Measurements from ENCODE around the gene ROPN1L.
"Not testable (repeated sequence)": the region's sequence is repeated elsewhere in the genome, so short reads cannot be mapped to it uniquely, and the experiment has no call there.

Gene ROPN1L

DNA sequence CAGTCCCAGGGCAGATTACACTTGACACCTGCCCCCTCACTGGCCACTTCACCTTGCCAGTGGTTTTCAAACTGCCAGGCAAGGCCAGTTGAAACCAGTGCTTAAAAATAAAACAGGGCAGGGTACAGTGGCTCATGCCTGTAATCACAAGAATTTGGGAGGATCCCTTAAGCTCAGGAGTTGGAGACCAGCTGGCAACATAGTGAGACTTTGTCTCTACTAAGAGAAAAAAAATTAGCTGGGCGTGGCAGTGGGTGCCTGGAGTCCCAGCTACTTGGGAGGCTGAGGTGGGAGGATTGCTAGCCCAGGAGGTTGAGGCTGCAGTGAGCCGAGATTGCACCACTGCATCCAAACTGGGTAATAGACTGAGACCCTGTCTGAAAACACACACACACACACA is 58.1 kb downstream of the ROPN1L start:
- DNase-seq (ENCODE audit: low read depth in 2 of 3, low spot score in 2 of 3) = no peak

GRCh38 chr5:10500669-10501068 is 59.0 kb downstream of the ROPN1L start:
- no peak for DNase-seq (ENCODE audit: low read depth in 2 of 3, low spot score in 2 of 3)

DNA sequence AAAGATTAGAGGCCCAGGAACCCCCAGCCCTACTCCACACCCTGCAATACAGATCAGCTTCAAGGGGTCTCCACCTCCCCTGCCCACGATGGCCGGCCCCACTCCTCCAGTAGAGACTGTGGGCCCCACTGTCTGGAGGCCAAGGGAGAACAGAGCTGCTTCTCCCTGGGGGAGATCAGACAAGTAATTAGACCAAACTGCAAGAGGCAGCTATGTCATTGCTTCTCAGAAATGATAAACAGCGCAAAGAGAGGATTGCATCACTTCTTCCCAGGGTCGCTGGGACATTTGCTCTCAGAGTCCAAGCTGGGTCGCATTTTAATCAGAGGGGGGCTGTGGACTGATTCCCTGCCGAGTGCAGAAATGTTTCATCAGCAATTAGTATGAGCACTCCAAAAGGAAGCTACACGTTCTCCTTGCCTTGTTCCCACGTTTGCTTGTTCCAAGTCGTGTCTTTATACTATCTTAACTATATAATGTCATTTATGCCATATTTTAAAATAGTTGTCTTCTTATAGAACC is 59.9 kb downstream of the ROPN1L start:
- DNase-seq (ENCODE audit: low read depth in 2 of 3, low spot score in 2 of 3) = no peak

DNA sequence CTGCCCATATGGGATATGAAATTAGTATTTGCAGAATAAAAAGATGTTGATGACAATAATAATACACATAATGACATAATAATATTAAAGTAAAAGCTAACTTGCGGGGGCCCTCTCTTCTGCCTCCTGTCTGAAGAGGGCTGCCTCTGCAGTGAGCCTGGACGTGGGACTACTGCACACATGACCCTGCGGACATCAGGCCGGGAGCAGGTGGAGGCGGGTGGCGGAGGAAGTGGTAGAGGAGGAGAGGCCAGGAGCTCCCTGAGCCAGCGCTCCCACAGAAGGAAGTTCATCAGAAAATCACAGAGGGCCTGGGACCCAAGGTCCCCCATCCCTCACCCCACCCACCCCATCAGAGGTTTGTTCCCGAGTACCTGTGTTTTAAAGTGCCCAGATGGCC is 60.5 kb downstream of the ROPN1L start:
- DNase-seq (ENCODE audit: low read depth in 2 of 3, low spot score in 2 of 3) = no peak

GRCh38 chr5:10502578-10502977 is 60.9 kb downstream of the ROPN1L start:
- DNase-seq (ENCODE audit: low read depth in 2 of 3, low spot score in 2 of 3) = no peak

GRCh38 chr5:10503321-10503720 is 61.6 kb downstream of the ROPN1L start:
- DNase-seq (ENCODE audit: low read depth in 2 of 3, low spot score in 2 of 3) = no peak

- DNase-seq (ENCODE audit: low read depth in 2 of 3, low spot score in 2 of 3) = no peak
These were observed 62.5 kb downstream of the ROPN1L start for GRCh38 chr5:10503997-10504793.

- DNase-seq (ENCODE audit: low read depth in 2 of 3, low spot score in 2 of 3) = no peak
These were observed 63.9 kb downstream of the ROPN1L start for GRCh38 chr5:10505517-10506095.

GRCh38 chr5:10506535-10506934 is 64.9 kb downstream of the ROPN1L start:
- DNase-seq (ENCODE audit: low read depth in 2 of 3, low spot score in 2 of 3) = no peak

GRCh38 chr5:10507575-10508096 is 66.0 kb downstream of the ROPN1L start:
- DNase-seq (ENCODE audit: low read depth in 2 of 3, low spot score in 2 of 3) = no peak

- no peak for DNase-seq (ENCODE audit: low read depth in 2 of 3, low spot score in 2 of 3)
These were observed 67.9 kb downstream of the ROPN1L start for GRCh38 chr5:10509575-10509974.

DNA sequence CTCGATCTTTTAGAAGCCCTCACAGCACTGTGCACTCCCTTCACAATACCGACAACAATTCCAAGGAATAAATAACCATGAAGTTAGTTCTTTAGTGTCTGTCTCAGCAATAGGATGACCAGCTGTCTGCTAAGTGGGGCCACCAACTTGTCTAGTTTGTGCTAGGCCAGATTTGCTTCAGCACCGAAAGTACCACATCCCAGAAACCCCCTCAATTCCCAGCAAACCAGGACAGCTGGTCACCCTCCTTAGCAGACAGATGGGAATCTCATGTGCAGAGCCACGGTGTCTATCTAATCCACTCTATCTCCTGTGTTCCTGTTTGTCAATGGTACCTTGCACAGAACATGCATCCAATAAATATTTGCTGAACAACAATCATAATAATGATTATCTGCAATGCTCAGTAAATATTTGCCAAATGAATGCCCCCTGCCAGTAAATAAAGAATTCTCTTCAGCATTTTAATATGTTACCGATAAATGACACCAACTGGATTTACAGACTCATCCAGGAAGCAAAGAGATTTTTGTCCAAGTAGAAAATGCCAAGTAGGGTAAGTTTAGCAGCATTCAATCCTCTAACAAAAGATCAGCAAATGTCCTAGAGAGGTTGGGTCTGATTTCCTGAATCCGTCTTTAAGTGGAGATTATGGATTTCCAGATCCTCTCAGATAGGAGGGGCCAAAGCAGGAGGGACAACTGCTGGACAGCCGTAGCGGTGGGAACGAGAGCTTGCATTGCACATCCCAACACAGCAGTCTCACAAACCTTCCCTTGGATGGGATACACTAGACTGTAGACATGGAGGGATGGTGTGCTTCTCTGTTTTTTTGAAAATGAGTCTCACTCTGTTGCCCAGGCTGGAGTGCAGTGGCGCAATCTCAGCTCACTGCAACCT is 70.3 kb downstream of the ROPN1L start:
- no peak for DNase-seq (ENCODE audit: low read depth in 2 of 3, low spot score in 2 of 3)

GRCh38 chr5:10513501-10514442 is 72.1 kb downstream of the ROPN1L start:
- no peak for DNase-seq (ENCODE audit: low read depth in 2 of 3, low spot score in 2 of 3)

DNA sequence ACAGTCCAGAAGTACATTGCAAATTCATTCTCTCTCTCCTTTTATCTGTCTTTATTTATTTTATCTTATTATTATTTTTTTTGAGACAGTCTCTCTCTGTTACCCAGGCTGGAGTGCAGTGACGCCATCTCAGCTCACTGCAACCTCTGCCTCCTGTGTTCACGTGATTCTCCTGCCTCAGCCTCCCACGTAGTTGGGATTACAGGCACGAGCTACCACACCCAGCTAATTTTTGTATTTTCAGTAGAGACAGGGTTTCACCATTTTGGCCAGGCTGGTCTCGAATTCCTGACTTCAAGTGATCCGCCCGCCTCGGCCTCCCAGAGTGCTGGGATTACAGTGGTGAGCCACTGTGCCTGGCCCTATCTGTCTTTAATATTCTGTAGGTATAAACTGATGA is 72.9 kb downstream of the ROPN1L start:
- DNase-seq (ENCODE audit: low read depth in 2 of 3, low spot score in 2 of 3) = not testable (repeated sequence)

Data from activated CD8-positive, alpha-beta memory T cell treated with anti-CD3 and anti-CD28 coated beads for 48 hours (primary cell).